ENCODE measurements around the gene CAPN13.

CAPN13 gene

DNA sequence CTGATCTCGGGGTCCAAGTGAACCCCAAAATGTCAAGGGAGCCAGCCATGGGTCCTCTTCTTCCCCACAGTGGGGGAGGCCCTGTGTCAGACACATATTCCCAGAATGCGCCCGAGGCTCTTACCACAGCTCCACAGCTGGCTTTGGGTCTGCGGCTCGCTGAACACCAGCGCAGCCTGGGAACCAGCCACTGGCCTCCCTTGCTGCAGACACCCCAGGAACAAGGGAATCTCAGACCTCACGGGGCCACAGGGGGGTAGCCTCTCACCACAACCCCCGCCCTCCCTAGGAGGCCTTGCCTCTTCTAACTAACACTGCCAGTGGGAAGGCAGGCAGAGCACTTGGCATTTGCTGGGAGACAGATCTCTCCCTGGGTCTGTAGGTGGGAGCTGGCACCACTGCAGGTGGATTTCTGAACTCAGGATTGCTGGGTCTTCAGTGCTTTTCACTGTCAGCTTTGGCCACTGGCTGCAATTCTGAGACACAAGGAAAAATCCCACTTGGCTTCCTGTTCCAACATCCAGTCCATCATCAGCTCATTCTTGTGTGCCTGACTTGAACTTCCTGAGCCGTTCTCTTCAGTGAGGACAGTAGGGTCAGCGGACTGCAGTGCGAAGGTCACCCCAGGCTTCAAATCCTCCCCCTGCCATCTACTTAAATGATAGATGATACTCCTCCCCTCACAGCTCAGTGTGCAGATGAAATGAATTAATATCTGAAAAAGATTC lies 128.7 kb downstream of the CAPN13 start:
- TF ChIP-seq TAF1 (IDR thresholded peaks at IDR 0.05; ENCODE audit: borderline replicate concordance, insufficient read depth, low read length): no peak
- TF ChIP-seq POLR2AphosphoS5 (IDR thresholded peaks at IDR 0.05; ENCODE audit: low read depth, low read length): no peak
- TF ChIP-seq FOXP2 (optimal IDR thresholded peaks at IDR 0.05; ENCODE audit: borderline replicate concordance, extremely low read depth, extremely low read length, insufficient read depth): no peak

- TF ChIP-seq REST (IDR thresholded peaks at IDR 0.05; ENCODE audit: insufficient read depth in 1 of 2, low read depth in 2 of 2, low read length in 2 of 2): no peak
Measured at GRCh38 chr2:30677861-30678385, 129.3 kb downstream of the CAPN13 start.

DNA sequence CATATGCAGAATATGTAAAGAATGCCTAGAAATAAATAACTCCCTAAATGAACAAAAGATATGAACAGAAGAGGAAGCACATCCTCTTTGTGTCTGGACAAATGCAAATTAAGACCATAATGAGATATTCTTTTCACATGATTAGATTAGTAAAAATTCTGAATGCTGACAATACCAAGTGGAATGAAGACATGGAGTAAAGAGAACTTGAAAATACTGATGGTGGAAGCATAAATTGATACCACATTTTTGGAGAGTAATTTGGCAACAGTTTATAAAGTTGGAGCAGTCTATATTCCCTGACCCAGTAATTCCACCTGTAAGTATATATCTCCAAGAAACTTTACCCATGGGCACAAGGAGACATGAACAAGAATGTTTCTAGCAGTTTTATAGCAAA lies 130.0 kb downstream of the CAPN13 start:
- no peak for TF ChIP-seq POLR2AphosphoS5 (IDR thresholded peaks at IDR 0.05; ENCODE audit: low read depth, low read length)
- TF ChIP-seq SIN3A (IDR thresholded peaks at IDR 0.05; ENCODE audit: borderline replicate concordance, insufficient read depth, low read length): no peak
- no peak for TF ChIP-seq FOXP2 (optimal IDR thresholded peaks at IDR 0.05; ENCODE audit: borderline replicate concordance, extremely low read depth, extremely low read length, insufficient read depth)
- no peak for TF ChIP-seq REST (IDR thresholded peaks at IDR 0.05; ENCODE audit: insufficient read depth in 1 of 2, low read depth in 2 of 2, low read length in 2 of 2)
- TF ChIP-seq TAF1 (IDR thresholded peaks at IDR 0.05; ENCODE audit: borderline replicate concordance, insufficient read depth, low read length): no peak

- TF ChIP-seq REST (IDR thresholded peaks at IDR 0.05; ENCODE audit: insufficient read depth in 1 of 2, low read depth in 2 of 2, low read length in 2 of 2): no peak
- no peak for TF ChIP-seq FOXP2 (optimal IDR thresholded peaks at IDR 0.05; ENCODE audit: borderline replicate concordance, extremely low read depth, extremely low read length, insufficient read depth)
- no peak for TF ChIP-seq SIN3A (IDR thresholded peaks at IDR 0.05; ENCODE audit: borderline replicate concordance, insufficient read depth, low read length)
- TF ChIP-seq TAF1 (IDR thresholded peaks at IDR 0.05; ENCODE audit: borderline replicate concordance, insufficient read depth, low read length): no peak
- no peak for TF ChIP-seq POLR2AphosphoS5 (IDR thresholded peaks at IDR 0.05; ENCODE audit: low read depth, low read length)
Measured at GRCh38 chr2:30675758-30676157, 131.5 kb downstream of the CAPN13 start.

DNA sequence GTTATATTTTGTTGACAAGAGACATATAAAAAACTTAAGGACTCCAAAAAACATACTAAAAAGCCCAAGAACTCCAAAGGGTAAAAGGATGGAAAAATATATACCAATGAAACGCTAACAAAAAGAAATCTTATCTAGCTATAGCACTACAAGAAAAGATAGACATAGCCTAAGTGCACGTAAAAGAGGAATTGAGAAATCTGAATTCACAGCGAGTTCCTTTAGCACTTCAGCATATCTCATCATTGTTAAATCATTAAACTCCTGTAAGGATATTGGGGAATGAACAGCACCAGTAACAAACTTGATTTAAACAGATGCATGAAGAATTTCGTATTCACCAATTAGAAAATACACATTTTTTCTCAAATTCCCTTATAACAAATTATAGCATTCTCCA lies 134.1 kb downstream of the CAPN13 start:
- TF ChIP-seq FOXP2 (optimal IDR thresholded peaks at IDR 0.05; ENCODE audit: borderline replicate concordance, extremely low read depth, extremely low read length, insufficient read depth) (no peak), TAF1 (IDR thresholded peaks at IDR 0.05; ENCODE audit: borderline replicate concordance, insufficient read depth, low read length) (no peak), POLR2AphosphoS5 (IDR thresholded peaks at IDR 0.05; ENCODE audit: low read depth, low read length) (no peak), REST (IDR thresholded peaks at IDR 0.05; ENCODE audit: insufficient read depth in 1 of 2, low read depth in 2 of 2, low read length in 2 of 2) (no peak), SIN3A (IDR thresholded peaks at IDR 0.05; ENCODE audit: borderline replicate concordance, insufficient read depth, low read length) (no peak)

Measured in PFSK-1 (cell line).